Heart left ventricle (tissue), 13 donors: ENCODE measurements around the gene SLC24A4.

ENCODE experiments used
- POLR2A ChIP-seq, 2 donors: fragments of 450-650 bp; IDR thresholded peaks; one replicate each; pipeline ENCODE4 v1.6.1; 2017; ENCODE audit warnings: antibody characterized with exemption in 2 of 2, mild to moderate bottlenecking in 2 of 2, moderate library complexity in 2 of 2
- TF ChIP-seq, protein P1 (sequence below), 12 donors: fragments of 200-600 bp; sonication (generic) in 4 of 12; IDR thresholded peaks; one replicate each; pipeline versions ENCODE4 v1.5.0 to v1.8.0; 2018 to 2022; ENCODE audit warnings: antibody characterized with exemption in 12 of 12, mild to moderate bottlenecking in 5 of 12
- donor health status: ischemic (EF 13 %, LVEDD 7.1; RV severe dilation, severe dysfunction).
- donor health status: DM: no; HTN: yes; CAD: no.
- donor health status: DM: no; HTN: no; CAD: no.
- donor health status: ischemic (EF 25% LVEDD 6.9; RV normal size, moderate dysfunction).
- donor health status: ischemic (EF 25% LVEDD 5.7; RV mildly dilated, moderate dysfunction).
- donor health status: ischemic (EF 35%, LVEDD 5.7; RV mildly dilated, moderate dysfunction).
- donor health status: nonischemic (EF 11% LVEDD 7.7; RV severe dilation, severe dysfunction).
- donor health status: DM: yes; HTN: yes; CAD: no.
- donor health status: PGD.
- donor health status: ischemic (EF 29% LVEDD 5.4; RV normal size, mild dysfunction).
- donor health status: nonischemic (EF 23%, LVEDD 6.1; RV moderate dilation, normal function).

DNA sequence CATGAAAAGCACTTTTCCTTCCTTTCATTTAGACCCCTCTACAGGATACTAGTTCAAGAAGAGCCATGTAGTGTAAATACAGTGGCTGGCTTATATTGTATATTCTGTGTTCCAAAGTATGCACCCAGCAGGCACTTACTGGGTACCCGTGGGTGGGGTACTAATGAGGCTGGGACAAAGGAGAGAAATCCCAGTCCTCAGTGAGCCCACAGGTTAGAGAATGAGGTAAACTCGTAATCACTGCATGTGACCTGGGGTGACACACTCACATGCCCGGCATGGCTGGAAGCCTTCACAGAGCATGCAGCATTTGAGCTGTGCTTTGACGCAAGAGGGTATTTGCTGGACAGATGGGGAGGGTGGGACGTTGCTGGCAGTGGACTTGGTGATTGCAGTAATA is 17.1 kb downstream of the SLC24A4 start:
- TF ChIP-seq POLR2A (IDR thresholded peaks at IDR 0.05) = no peak
- TF ChIP-seq, protein P1, sequence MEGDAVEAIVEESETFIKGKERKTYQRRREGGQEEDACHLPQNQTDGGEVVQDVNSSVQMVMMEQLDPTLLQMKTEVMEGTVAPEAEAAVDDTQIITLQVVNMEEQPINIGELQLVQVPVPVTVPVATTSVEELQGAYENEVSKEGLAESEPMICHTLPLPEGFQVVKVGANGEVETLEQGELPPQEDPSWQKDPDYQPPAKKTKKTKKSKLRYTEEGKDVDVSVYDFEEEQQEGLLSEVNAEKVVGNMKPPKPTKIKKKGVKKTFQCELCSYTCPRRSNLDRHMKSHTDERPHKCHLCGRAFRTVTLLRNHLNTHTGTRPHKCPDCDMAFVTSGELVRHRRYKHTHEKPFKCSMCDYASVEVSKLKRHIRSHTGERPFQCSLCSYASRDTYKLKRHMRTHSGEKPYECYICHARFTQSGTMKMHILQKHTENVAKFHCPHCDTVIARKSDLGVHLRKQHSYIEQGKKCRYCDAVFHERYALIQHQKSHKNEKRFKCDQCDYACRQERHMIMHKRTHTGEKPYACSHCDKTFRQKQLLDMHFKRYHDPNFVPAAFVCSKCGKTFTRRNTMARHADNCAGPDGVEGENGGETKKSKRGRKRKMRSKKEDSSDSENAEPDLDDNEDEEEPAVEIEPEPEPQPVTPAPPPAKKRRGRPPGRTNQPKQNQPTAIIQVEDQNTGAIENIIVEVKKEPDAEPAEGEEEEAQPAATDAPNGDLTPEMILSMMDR (IDR thresholded peaks at IDR 0.05) = no peak
